K562 (cell line): ENCODE data around the gene GNAT1.

Source experiments
- EP300 ChIP-seq: IDR thresholded peaks from 2 replicates; pipeline ENCODE4 v1.6.1; 2012; ENCODE audit warnings: low read length, improper control_type of control experiment
- HDAC2 ChIP-seq: fragments of 450-650 bp; IDR thresholded peaks from 2 replicates; pipeline ENCODE4 v1.6.1; 2016; ENCODE audit warnings: mild to moderate bottlenecking
- HDGF ChIP-seq: fragments of 450-650 bp; IDR thresholded peaks from 2 replicates; pipeline ENCODE4 v1.6.1; 2016
- KAT7 ChIP-seq: sonication (generic); formaldehyde crosslinking; IDR thresholded peaks from 2 replicates; pipeline ENCODE4 v1.8.0; 2022; ENCODE audit warnings: missing genetic modification reagents, mild to moderate bottlenecking, borderline replicate concordance
- KLF10 ChIP-seq: fragments of 250-450 bp; sonication (Bioruptor Pico); IDR thresholded peaks from 2 replicates; pipeline ENCODE4 v1.6.1; 2021; ENCODE audit warnings: matching md5 sums
- PCBP1 ChIP-seq: fragments of 200-400 bp; formaldehyde crosslinking; IDR thresholded peaks from 2 replicates; pipeline ENCODE4 v1.6.1; 2018; ENCODE audit warnings: mild to moderate bottlenecking, low read depth, low read length; ENCODE audit not compliant: poor library complexity, severe bottlenecking
- PHB2 ChIP-seq: fragments of 450-650 bp; IDR thresholded peaks from 2 replicates; pipeline ENCODE4 v1.6.1; 2017; ENCODE audit warnings: low read depth
- POLR2AphosphoS5 ChIP-seq: IDR thresholded peaks from 2 replicates; pipeline ENCODE4 v1.6.1; 2011; ENCODE audit warnings: mild to moderate bottlenecking, low read depth, low read length, moderate library complexity; ENCODE audit not compliant: control insufficient read depth, insufficient read depth
- ZBTB7A ChIP-seq: IDR thresholded peaks from 2 replicates; pipeline ENCODE4 v1.6.1; 2011; ENCODE audit warnings: low read depth, mild to moderate bottlenecking, low read length, moderate library complexity, borderline replicate concordance; ENCODE audit not compliant: control insufficient read depth
- ZNF140 ChIP-seq: fragments of 250-450 bp; sonication (Bioruptor Pico); IDR thresholded peaks from 2 replicates; pipeline ENCODE4 v1.8.0; 2021; ENCODE audit warnings: moderate library complexity, mild to moderate bottlenecking, inconsistent platforms
- TF ChIP-seq, protein P1 (sequence below): fragments of 250-450 bp; sonication (Bioruptor Pico); IDR thresholded peaks from 2 replicates; pipeline ENCODE4 v1.9.0; 2021; ENCODE audit warnings: mild to moderate bottlenecking, inconsistent platforms
- TF ChIP-seq, protein P2 (sequence below), 3 experiments: IDR thresholded peaks in 2 of 3; conservative IDR thresholded peaks in 1 of 3; 2 replicates each; pipeline ENCODE4 v1.5.1; 2011 to 2012; ENCODE audit warnings: low read length in 3 of 3, mild to moderate bottlenecking in 3 of 3, control low read depth in 2 of 3, improper control_type of control experiment in 1 of 3, inconsistent platforms in 1 of 3, low read depth in 1 of 3, mixed read lengths in 1 of 3, moderate library complexity in 1 of 3; ENCODE audit not compliant: insufficient read depth in 2 of 3
- TF ChIP-seq, protein P3 (sequence below): sonication (generic); formaldehyde crosslinking; IDR thresholded peaks from 2 replicates; pipeline ENCODE4 v1.8.1; 2023; ENCODE audit warnings: mild to moderate bottlenecking, missing genetic modification reagents
- TF ChIP-seq, protein P4 (sequence below): fragments of 450-650 bp; IDR thresholded peaks from 2 replicates; pipeline ENCODE4 v1.6.1; 2016

DNA sequence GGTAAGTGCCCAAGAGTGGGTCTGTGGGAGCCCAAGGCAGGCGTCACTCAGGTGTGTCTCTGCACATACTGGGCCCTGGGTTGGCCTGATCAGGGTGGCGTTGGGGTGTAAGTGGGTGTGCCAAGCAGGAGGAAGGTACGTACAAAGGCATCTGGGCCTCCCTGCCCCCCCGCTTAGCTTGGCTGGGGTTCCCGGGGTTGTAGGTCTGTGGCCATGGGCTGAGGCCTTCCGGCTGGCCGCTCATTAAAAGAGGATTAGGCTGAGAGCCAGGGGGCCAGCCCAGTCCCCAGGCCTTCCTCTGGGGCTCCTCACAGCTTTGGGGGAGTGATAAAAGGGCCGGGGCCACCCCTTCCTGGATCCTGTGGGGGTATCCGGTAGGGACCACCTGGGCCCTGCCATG is 23.0 kb upstream of the GNAT1 start:
- no peak for TF ChIP-seq ZBTB7A
- no peak for TF ChIP-seq ZNF140 (CRISPR knock-in tag)
- TF ChIP-seq, protein P1, sequence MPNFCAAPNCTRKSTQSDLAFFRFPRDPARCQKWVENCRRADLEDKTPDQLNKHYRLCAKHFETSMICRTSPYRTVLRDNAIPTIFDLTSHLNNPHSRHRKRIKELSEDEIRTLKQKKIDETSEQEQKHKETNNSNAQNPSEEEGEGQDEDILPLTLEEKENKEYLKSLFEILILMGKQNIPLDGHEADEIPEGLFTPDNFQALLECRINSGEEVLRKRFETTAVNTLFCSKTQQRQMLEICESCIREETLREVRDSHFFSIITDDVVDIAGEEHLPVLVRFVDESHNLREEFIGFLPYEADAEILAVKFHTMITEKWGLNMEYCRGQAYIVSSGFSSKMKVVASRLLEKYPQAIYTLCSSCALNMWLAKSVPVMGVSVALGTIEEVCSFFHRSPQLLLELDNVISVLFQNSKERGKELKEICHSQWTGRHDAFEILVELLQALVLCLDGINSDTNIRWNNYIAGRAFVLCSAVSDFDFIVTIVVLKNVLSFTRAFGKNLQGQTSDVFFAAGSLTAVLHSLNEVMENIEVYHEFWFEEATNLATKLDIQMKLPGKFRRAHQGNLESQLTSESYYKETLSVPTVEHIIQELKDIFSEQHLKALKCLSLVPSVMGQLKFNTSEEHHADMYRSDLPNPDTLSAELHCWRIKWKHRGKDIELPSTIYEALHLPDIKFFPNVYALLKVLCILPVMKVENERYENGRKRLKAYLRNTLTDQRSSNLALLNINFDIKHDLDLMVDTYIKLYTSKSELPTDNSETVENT = no peak
- TF ChIP-seq PHB2 = no peak
- TF ChIP-seq, protein P2, sequence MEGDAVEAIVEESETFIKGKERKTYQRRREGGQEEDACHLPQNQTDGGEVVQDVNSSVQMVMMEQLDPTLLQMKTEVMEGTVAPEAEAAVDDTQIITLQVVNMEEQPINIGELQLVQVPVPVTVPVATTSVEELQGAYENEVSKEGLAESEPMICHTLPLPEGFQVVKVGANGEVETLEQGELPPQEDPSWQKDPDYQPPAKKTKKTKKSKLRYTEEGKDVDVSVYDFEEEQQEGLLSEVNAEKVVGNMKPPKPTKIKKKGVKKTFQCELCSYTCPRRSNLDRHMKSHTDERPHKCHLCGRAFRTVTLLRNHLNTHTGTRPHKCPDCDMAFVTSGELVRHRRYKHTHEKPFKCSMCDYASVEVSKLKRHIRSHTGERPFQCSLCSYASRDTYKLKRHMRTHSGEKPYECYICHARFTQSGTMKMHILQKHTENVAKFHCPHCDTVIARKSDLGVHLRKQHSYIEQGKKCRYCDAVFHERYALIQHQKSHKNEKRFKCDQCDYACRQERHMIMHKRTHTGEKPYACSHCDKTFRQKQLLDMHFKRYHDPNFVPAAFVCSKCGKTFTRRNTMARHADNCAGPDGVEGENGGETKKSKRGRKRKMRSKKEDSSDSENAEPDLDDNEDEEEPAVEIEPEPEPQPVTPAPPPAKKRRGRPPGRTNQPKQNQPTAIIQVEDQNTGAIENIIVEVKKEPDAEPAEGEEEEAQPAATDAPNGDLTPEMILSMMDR (IDR thresholded peaks at IDR 0.05 in 2 of 3, conservative IDR thresholded peaks at IDR 0.05 in 1 of 3; ENCODE audit: insufficient read depth in 2 of 3, low read depth in 1 of 3, low read length in 3 of 3) = no peak
- no peak for TF ChIP-seq EP300
- no peak for TF ChIP-seq HDAC2
- TF ChIP-seq KLF10 (CRISPR knock-in tag) = no peak
- no peak for TF ChIP-seq HDGF
- TF ChIP-seq, protein P3, sequence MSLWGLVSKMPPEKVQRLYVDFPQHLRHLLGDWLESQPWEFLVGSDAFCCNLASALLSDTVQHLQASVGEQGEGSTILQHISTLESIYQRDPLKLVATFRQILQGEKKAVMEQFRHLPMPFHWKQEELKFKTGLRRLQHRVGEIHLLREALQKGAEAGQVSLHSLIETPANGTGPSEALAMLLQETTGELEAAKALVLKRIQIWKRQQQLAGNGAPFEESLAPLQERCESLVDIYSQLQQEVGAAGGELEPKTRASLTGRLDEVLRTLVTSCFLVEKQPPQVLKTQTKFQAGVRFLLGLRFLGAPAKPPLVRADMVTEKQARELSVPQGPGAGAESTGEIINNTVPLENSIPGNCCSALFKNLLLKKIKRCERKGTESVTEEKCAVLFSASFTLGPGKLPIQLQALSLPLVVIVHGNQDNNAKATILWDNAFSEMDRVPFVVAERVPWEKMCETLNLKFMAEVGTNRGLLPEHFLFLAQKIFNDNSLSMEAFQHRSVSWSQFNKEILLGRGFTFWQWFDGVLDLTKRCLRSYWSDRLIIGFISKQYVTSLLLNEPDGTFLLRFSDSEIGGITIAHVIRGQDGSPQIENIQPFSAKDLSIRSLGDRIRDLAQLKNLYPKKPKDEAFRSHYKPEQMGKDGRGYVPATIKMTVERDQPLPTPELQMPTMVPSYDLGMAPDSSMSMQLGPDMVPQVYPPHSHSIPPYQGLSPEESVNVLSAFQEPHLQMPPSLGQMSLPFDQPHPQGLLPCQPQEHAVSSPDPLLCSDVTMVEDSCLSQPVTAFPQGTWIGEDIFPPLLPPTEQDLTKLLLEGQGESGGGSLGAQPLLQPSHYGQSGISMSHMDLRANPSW = no peak
- TF ChIP-seq, protein P4, sequence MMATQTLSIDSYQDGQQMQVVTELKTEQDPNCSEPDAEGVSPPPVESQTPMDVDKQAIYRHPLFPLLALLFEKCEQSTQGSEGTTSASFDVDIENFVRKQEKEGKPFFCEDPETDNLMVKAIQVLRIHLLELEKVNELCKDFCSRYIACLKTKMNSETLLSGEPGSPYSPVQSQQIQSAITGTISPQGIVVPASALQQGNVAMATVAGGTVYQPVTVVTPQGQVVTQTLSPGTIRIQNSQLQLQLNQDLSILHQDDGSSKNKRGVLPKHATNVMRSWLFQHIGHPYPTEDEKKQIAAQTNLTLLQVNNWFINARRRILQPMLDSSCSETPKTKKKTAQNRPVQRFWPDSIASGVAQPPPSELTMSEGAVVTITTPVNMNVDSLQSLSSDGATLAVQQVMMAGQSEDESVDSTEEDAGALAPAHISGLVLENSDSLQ = no peak
- TF ChIP-seq POLR2AphosphoS5 = no peak
- TF ChIP-seq PCBP1 = no peak
- no peak for TF ChIP-seq KAT7
